ENCODE measurements around the gene DPEP1. TPM values are rescaled to one million over a fixed set of nuclear protein-coding genes. Genes with fewer than 3 reads are reported as not detected.
"Not testable (repeated sequence)": the region's sequence is repeated elsewhere in the genome, so short reads cannot be mapped to it uniquely, and the experiment has no call there.

DPEP1 gene
- total RNA-seq, 1 donor from 2014 or later, result 0.20 TPM

GRCh38 chr16:89645122-89645521 is 31.7 kb downstream of the DPEP1 start:
- no peak for DNase-seq (ENCODE audit: low read depth in 2 of 2)

GRCh38 chr16:89646270-89646669 is 32.8 kb downstream of the DPEP1 start:
- DNase-seq (ENCODE audit: low read depth in 2 of 2), result no peak

GRCh38 chr16:89646906-89647305 is 33.5 kb downstream of the DPEP1 start:
- no peak for DNase-seq (ENCODE audit: low read depth in 2 of 2)

GRCh38 chr16:89651584-89651983 is 38.1 kb downstream of the DPEP1 start:
- DNase-seq (ENCODE audit: low read depth in 2 of 2), result no peak

- no peak for DNase-seq (ENCODE audit: low read depth in 2 of 2)
Observed at GRCh38 chr16:89653656-89654295, 40.3 kb downstream of the DPEP1 start.

DNA sequence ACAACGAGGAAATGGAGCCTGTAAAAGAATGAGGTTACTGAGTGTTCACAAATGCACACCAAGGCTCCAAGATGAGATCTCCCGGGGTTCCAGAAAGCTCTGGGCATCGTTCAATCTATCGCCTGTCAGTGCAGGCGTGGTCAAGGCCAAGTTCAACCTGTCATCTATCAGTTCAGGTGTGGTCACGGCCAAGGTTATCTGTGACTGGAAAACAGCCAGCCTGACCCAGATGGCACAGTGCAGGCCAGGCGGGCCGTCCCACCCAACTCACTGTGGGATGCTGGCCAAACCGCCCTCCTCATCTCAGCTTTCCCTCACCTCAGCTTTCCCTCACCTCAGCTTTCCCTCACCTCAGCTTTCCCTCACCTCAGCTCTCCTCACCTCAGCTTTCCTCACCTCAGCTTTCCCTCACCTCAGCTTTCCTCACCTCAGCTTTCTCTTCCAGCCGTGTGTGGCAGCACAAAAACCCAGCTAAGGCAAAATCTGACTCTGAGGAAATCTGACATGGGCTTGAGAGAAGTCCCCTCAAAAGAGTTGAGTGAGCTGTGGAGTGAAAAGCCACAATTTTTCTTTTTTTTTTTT is 41.7 kb downstream of the DPEP1 start:
- DNase-seq (ENCODE audit: low read depth in 2 of 2), result no peak

DNA sequence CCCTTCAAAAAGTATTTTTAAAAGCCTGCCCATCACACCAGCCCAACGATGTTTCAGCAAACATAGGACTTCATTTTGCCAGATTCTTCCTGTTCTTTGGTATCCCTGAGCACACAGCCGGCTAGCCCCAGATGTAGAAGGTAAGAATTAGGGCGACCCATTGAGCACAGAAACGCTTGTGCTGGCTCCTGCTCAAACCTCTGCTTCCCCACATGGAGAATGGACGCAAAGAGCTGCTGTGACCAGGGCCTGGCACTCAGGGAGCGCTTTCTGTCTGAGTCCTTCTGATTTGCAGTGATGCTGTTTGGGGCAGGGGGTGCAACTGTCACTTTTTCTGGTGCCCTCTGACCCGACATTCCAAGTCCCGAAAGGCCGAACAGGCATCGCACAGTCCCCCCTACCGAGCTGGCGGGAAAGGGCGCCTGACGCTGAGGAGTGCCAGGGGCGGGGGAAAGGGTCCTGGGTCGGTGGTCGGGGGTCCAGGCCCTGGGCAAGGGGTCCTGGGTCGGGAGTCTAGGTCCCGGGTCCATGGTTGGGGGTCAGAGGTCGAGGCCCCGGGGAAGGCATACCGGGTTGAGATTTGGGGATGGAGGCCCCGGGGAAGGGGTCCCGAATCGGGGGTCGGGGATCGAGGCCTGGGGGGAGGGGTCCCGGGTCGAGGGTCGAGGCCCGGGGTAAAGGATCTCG is 43.1 kb downstream of the DPEP1 start:
- no peak for DNase-seq (ENCODE audit: low read depth in 2 of 2)

GRCh38 chr16:89657442-89658220 is 44.2 kb downstream of the DPEP1 start, which contains the start of the genes CHMP1A and SPATA33:
CHMP1A (minus strand) TSS chr16:89657708; CDS start chr16:89657588, 120 bp downstream.
SPATA33 (plus strand) TSS chr16:89657836; CDS start chr16:89657912, 76 bp downstream.
- DNase-seq (ENCODE audit: low read depth in 2 of 2), result peak; percentile 88 to 91

DNA sequence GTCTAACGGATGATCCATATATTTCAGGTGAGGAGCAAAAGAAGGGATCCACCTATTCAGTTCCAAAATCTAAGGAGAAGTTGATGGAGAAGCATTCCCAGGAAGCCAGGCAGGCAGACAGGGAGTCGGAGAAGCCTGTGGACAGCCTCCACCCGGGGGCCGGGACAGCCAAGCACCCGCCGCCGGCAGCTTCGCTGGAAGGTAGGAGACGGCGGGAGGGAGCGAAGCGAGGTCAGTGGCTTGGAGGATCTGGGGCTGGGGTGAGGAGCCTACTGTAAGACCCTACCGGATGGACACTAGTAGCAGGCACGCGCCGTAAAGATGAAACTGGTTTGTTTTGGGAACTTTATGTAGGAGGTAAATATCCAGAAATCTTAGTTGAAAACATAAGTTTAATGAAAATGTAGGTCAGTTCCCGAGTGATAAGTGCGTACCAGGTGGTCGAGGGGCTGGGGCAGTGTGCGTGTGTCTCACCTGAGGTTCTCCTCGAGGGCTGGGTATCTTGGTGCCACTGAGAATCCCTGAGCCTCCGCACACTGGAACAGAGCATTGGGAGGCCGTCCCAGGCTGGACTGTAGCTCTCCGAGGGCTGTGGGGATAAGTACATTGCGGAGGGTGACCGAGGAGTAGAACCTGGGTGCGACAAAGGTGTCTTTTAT is 44.9 kb downstream of the DPEP1 start:
- DNase-seq (ENCODE audit: low read depth in 2 of 2), result peak in 1 of 2 donors; percentile 24

DNA sequence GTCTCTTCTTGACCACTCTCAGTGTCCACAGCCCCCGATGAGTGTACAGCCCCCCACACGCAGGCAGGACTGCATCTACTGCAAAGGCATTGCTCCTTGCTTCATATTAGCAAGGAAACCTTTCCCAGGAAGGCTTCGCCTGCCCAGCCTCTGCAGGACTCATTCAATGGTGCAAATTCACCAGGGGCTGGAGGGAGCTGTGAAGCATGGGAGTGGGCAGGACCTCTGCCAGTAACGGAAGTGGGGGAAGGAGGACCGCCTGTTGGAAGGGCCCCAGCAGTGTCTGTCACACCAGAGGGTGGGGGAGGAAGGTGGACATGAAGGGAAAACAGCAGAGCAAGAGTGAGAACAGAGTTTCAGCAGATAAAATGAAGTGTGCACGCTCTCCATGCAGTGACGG is 46.7 kb downstream of the DPEP1 start:
- DNase-seq (ENCODE audit: low read depth in 2 of 2), result peak in 1 of 2 donors; percentile 14

GRCh38 chr16:89661215-89661614 is 47.8 kb downstream of the DPEP1 start:
- no peak for DNase-seq (ENCODE audit: low read depth in 2 of 2)

GRCh38 chr16:89664238-89664637 is 50.8 kb downstream of the DPEP1 start:
- not testable (repeated sequence) for DNase-seq (ENCODE audit: low read depth in 2 of 2)

- DNase-seq (ENCODE audit: low read depth in 2 of 2), result peak; percentile 48 to 51
Observed at GRCh38 chr16:89667000-89667399, 53.6 kb downstream of the DPEP1 start.

GRCh38 chr16:89667633-89668032 is 54.2 kb downstream of the DPEP1 start:
- no peak for DNase-seq (ENCODE audit: low read depth in 2 of 2)

- no peak for DNase-seq (ENCODE audit: low read depth in 2 of 2)
Observed at GRCh38 chr16:89668790-89669158, 55.3 kb downstream of the DPEP1 start.

DNA sequence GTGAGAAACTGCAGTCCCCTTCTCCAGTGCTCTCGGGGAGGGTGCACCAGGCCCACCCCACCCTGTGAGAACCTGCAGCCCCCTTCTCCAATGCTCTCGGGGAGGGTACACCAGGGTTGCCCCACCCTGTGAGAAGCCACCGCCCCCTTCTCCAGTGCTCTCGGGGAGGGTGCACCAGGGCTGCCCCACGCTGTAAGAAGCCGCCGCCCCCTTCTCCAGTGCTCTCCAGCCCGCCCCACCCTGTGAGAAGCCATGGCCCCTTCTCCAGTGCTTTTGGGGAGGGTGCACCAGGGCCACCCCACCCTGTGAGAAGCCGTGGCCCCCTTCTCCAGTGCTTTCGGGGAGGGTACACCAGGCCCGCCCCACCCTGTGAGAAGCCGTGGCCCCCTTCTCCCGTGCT is 56.3 kb downstream of the DPEP1 start:
- no peak for DNase-seq (ENCODE audit: low read depth in 2 of 2)

- peak in 1 of 2 donors; percentile 43 for DNase-seq (ENCODE audit: low read depth in 2 of 2)
Observed at GRCh38 chr16:89670496-89671431, 57.3 kb downstream of the DPEP1 start.

DNA sequence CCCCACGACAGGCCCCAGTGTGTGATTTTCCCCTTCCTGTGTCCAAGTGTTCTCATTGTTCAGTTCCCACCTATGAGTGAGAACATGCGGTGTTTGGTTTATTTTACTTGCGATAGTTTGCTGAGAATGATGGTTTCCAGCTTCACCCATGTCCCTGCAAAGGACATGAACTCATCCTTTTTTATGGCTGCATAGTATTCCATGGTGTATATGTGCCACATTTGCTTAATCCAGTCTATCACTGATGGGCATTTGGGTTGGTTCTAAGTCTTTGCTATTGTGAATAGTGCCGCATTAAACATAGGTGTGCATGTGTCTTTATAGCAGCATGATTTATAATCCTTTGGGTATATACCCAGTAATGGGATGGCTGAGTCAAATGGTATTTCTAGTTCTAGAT is 58.1 kb downstream of the DPEP1 start:
- not testable (repeated sequence) for DNase-seq (ENCODE audit: low read depth in 2 of 2)

DNA sequence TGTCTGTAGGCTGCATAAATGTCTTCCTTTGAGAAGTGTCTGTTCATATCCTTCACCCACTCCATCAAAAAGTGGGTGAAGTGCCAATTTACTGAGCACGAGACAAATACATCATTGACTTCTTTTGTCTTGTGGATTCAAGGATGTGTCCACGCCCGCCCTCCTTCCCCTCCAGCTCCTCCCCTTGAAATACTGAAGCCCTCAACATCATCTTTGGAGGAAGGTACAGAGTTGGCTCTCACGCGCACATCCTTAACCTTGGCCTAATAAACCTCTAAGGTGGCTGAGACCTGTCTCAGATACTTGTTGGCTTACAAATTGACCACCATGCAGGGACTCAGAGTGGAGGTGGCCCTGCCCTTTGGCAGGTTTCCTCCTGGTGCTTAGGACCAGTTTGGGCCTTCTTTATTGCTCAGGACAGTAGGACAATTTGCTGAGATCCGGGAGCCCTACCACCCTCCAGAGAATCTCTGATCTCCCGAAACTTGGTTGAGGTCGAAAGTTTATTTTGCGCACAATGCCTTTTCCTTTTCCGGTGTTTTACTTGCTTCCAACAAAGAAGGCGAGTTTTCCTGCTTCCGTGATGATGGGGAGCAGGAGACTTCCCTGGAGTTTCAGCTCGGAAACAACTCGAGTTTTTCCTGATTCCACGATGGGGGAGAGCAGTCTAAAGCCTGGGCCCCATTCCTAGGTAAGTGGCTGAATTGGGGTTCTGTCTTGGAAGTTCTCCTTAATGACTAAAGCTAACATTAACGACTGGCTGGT is 58.9 kb downstream of the DPEP1 start:
- no peak for DNase-seq (ENCODE audit: low read depth in 2 of 2)

DNA sequence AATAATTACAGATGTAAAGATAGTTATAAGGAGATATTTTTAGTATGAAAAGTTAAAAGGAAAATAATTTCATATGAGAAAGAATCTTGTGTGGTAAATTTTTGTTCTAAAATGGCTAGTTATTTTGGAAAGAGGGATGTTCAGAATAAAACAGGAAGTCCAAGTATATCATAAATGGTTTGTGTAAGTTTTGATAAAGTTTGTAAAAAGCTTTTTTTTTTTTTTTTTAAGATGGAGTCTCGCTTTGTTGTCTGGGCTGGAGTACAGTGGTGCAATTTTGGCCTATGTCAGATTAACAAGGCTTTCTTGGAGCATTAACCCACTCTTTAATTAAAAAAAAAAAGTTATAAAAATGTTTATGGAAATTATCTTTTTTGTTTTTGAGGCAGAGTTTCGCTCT is 64.8 kb downstream of the DPEP1 start:
- DNase-seq (ENCODE audit: low read depth in 2 of 2), result no peak
